ENCODE measurements around the gene TRIP12.
"Not testable (repeated sequence)": the region's sequence is repeated elsewhere in the genome, so short reads cannot be mapped to it uniquely, and the experiment has no call there.

The TRIP12 gene

GRCh38 chr2:229921892-229922448, at the start of gene TRIP12:
TSS of gene TRIP12 (minus strand) at chr2:229922009. CDS start at chr2:229880079, 41,930 bp downstream.
- DNase-seq: peak; percentile 100

GRCh38 chr2:229971298-229971790, 49.5 kb upstream of the TRIP12 start:
- DNase-seq: no peak

- no peak for DNase-seq
Observed at GRCh38 chr2:229970406-229970805, 48.6 kb upstream of the TRIP12 start.

GRCh38 chr2:229969921-229970320, 48.1 kb upstream of the TRIP12 start:
- no peak for DNase-seq

- DNase-seq: not testable (repeated sequence)
Observed at GRCh38 chr2:229963596-229963995, 41.8 kb upstream of the TRIP12 start.

GRCh38 chr2:229956491-229956890, 34.7 kb upstream of the TRIP12 start:
- DNase-seq: no peak

- DNase-seq: no peak
Observed at GRCh38 chr2:229955663-229956062, 33.9 kb upstream of the TRIP12 start.

GRCh38 chr2:229952256-229952835, 30.5 kb upstream of the TRIP12 start:
- DNase-seq: no peak

GRCh38 chr2:229947544-229947943, 25.7 kb upstream of the TRIP12 start:
- no peak for DNase-seq

- no peak for DNase-seq
Observed at GRCh38 chr2:229945975-229946374, 24.2 kb upstream of the TRIP12 start.

GRCh38 chr2:229943770-229944449, 22.1 kb upstream of the TRIP12 start:
- DNase-seq: no peak

- DNase-seq: no peak
Observed at GRCh38 chr2:229943171-229943570, 21.4 kb upstream of the TRIP12 start.

- no peak for DNase-seq
Observed at GRCh38 chr2:229942671-229943070, 20.9 kb upstream of the TRIP12 start.

GRCh38 chr2:229937537-229937936, 15.7 kb upstream of the TRIP12 start:
- DNase-seq: no peak

GRCh38 chr2:229931241-229931640, 9.4 kb upstream of the TRIP12 start:
- DNase-seq: no peak

GRCh38 chr2:229930656-229931055, 8.8 kb upstream of the TRIP12 start:
- no peak for DNase-seq

- DNase-seq: no peak
Observed at GRCh38 chr2:229927817-229928321, 6.1 kb upstream of the TRIP12 start.

- no peak for DNase-seq
Observed at GRCh38 chr2:229925201-229925600, 3.4 kb upstream of the TRIP12 start.

GRCh38 chr2:229924541-229924940, 2.7 kb upstream of the TRIP12 start:
- not testable (repeated sequence) for DNase-seq

GRCh38 chr2:229922449-229923386, 909 bp upstream of the TRIP12 start, which contains the start of gene FBXO36:
TSS of gene FBXO36 (plus strand) at chr2:229922503. CDS start at chr2:229922514, 11 bp downstream.
- peak; percentile 99 for DNase-seq

GRCh38 chr2:229921101-229921891, 513 bp downstream of the TRIP12 start:
- peak; percentile 80 for DNase-seq
